T-cell (primary cell): ENCODE data around the gene DNAJC7. TPM values are rescaled to one million over a fixed set of nuclear protein-coding genes. Genes with fewer than 3 reads are reported as not detected.

Source experiments
- ATAC-seq, 4 experiments: fragments of 200-7000 bp in 3 of 4; fragments of 150-1000 bp in 1 of 4; cut with Tn5 transposase; replicated peaks in 1 of 4; 1 replicate in 3 of 4; 2 replicates in 1 of 4; pipeline ENCODE4 v1.10.0; 2021; ENCODE audit warnings: moderate library complexity in 3 of 4, mild to moderate bottlenecking in 2 of 4, moderate number of reproducible peaks in 1 of 4
- CTCF ChIA-PET, 2 donors: fragments of 300-600 bp; sonication (Branson Sonifier 250); formaldehyde crosslinking; loops; one replicate each; lab custom pipeline; 2022; ENCODE audit warnings: antibody characterized with exemption in 2 of 2; lab: Charles Lee
- POLR2A ChIA-PET, 2 donors: fragments of 300-600 bp; sonication (Branson Sonifier 250); formaldehyde crosslinking; loops; one replicate each; lab custom pipeline; 2022; ENCODE audit warnings: antibody characterized with exemption in 2 of 2; lab: Charles Lee
- DNase-seq, 35 experiments: peaks; one replicate each; pipeline versions ENCODE4 v3.0.0 to v3.0.0-alpha.2; 2013 to 2023
- H3K27ac ChIP-seq: one replicate; pipeline ENCODE4 v1.5.1; 2013; ENCODE audit warnings: low read length
- H3K27me3 ChIP-seq, 2 experiments: replicated peaks in 1 of 2; 1 replicate in 1 of 2; 2 replicates in 1 of 2; pipeline versions ENCODE4 v1.6.1 to v1.7.0; 2013; ENCODE audit warnings: low read length in 1 of 2, mixed read lengths in 1 of 2; ENCODE audit not compliant: control insufficient read depth in 2 of 2, insufficient read depth in 2 of 2; ENCODE audit errors: extremely low read depth in 1 of 2
- H3K36me3 ChIP-seq, 2 donors: 1 replicate in 1 of 2; 2 replicates in 1 of 2; pipeline versions ENCODE4 v1.6.1 to v1.7.0; 2013; ENCODE audit warnings: low read length in 1 of 2; ENCODE audit not compliant: control insufficient read depth in 2 of 2, insufficient read depth in 1 of 2; ENCODE audit errors: extremely low read depth in 1 of 2
- H3K4me1 ChIP-seq, 2 experiments: 1 replicate in 1 of 2; 2 replicates in 1 of 2; pipeline versions ENCODE4 v1.6.1 to v1.7.0; 2013; ENCODE audit warnings: low read length in 2 of 2, mixed read lengths in 1 of 2; ENCODE audit not compliant: insufficient read depth in 2 of 2, control insufficient read depth in 1 of 2; ENCODE audit errors: extremely low read depth in 1 of 2
- H3K4me3 ChIP-seq, 2 donors: 1 replicate in 1 of 2; 2 replicates in 1 of 2; pipeline versions ENCODE4 v1.5.1 to v1.7.0; 2013; ENCODE audit warnings: mild to moderate bottlenecking in 2 of 2, low read length in 1 of 2, moderate library complexity in 1 of 2; ENCODE audit not compliant: control insufficient read depth in 1 of 2; ENCODE audit errors: extremely low read depth in 1 of 2
- H3K9me3 ChIP-seq: 2 replicates; pipeline ENCODE4 v1.7.0; 2013
- H3K27ac Mint-ChIP-seq, 2 donors: one replicate each; pipeline ENCODE4 v1.8.0; 2020 to 2021; ENCODE audit warnings: mild to moderate bottlenecking in 2 of 2, mixed read lengths in 2 of 2
- H3K27me3 Mint-ChIP-seq, 2 donors: one replicate each; pipeline ENCODE4 v1.8.0; 2021 to 2022; ENCODE audit warnings: mixed read lengths in 2 of 2
- H3K36me3 Mint-ChIP-seq: one replicate; pipeline ENCODE4 v1.8.0; 2021; ENCODE audit warnings: mixed read lengths
- H3K4me1 Mint-ChIP-seq, 3 donors: one replicate each; pipeline ENCODE4 v1.8.0; 2020 to 2022; ENCODE audit warnings: mixed read lengths in 3 of 3, mild to moderate bottlenecking in 1 of 3
- H3K4me3 Mint-ChIP-seq, 3 donors: one replicate each; pipeline ENCODE4 v1.8.0; 2020 to 2022; ENCODE audit warnings: mild to moderate bottlenecking in 3 of 3, mixed read lengths in 3 of 3, moderate library complexity in 3 of 3
- H3K9me3 Mint-ChIP-seq, 3 donors: one replicate each; pipeline ENCODE4 v1.8.0; 2020 to 2022; ENCODE audit warnings: mixed read lengths in 3 of 3
- WGBS: methylation state at CpG from one replicate; pipeline ENCODE4 v1.1.5; 2013; ENCODE audit warnings: missing lambda C conversion rate; ENCODE audit not compliant: insufficient coverage; 5-methylcytosine and 5-hydroxymethylcytosine counted together
- total RNA-seq, 35 experiments: library from RNA in 6 of 35; stranded (reverse) in 6 of 35; fragments of 120-200 nt in 1 of 35; gene quantifications; one replicate each; pipeline versions ENCODE4 v1.2.1 to v1.2.4 and lab custom pipeline; 2013 to 2026

DNAJC7 gene
- total RNA-seq, 5 donors from 2014 or later (not counting 1 experiment from before 2014, with no cell fraction given): 107 to 129 (median 112) TPM

DNA sequence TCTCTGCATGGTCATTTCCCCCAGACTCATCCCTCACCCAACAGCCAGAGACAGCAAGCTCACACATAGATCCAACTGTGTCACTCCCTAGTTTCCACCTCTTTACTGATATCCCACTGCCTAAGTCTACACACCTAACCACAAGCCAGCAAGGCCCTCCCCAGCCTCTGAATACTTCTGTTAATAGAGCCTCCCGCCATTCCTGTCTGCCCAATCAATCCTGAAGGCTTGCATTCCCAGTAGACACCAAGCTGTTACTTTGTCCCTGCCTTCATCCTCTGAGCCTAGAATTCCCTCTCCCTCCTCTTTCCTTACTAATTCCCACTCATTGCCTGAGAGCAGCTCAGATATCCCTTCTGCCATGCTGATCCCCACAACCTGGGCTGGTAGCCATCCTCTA is 28.5 kb upstream of the DNAJC7 start:
- Mint-ChIP-seq H3K4me3 (no peak overlapping the region), H3K9me3 (no peaks in the 10 kb centered on the region), H3K36me3 (no peaks in the 10 kb centered on the region), H3K4me1 (peaks cover 1 to 6% (median 4%) of the 10 kb centered on the region in 3 donors), H3K27me3 (peaks cover 0 to 10% of the 10 kb centered on the region in 2 donors), H3K27ac (no peak overlapping the region)
- CTCF ChIA-PET: interaction anchor here in 1 of 2 donors (1.0 kb wide), 1 partner anchor 20 kb away, joined by 3 read pairs; no protein-coding TSS in a partner anchor
- no peak for DNase-seq
- POLR2A ChIA-PET: no interaction called here
- Histone ChIP-seq H3K9me3 (no peaks in the 10 kb centered on the region), H3K4me1 (peaks cover 0 to 6% of the 10 kb centered on the region in 2 experiments), H3K27me3 (peaks cover 0 to 9% of the 10 kb centered on the region in 2 experiments), H3K36me3 (no peaks in the 10 kb centered on the region), H3K27ac (no peak overlapping the region), H3K4me3 (no peak overlapping the region)
- whole genome bisulfite sequencing: 90% methylated on average over 1 of the region's 1 CpG
- ATAC-seq: no peak

DNA sequence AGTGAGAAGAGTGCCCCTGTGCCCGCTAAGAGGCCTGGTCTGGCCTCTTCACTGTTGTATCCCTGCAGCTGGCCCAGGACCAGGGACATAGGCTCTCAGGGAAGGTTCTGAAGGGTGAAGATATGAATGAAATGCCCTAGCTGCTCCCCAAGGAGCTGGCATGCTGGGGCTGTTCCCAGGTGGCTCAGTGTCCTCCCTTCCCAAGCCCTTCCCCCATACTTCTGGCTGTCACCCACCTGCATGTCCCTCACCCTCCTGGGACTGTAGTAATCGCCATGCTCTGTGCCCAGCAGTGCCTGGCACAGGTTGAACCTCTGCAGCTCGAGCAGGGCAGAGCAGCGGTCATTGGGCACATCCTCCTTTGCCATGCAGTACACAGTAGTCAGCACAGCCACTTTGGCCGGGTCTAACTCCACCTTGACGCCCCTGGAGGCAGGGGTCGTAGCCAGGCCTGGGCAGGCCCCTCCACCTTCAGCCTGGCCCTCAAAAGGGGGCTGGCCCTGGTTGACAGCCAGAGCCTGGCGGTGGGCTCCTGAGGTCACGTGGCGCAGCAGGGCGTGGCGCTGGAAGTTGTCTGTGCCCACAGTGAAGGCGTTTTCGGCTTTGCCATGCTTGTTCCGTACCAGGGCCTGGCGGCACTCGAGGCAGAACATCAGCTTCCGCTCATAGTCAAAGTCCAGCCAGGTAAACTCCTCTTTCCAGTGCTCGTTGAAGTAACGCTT is 25.5 kb upstream of the DNAJC7 start:
- 87% methylated on average over 18 of the region's 20 CpGs for WGBS
- H3K27me3 Mint-ChIP-seq: peaks cover 0 to 16% of the 10 kb centered on the region in 2 donors
- POLR2A ChIA-PET: no interaction called here

DNA sequence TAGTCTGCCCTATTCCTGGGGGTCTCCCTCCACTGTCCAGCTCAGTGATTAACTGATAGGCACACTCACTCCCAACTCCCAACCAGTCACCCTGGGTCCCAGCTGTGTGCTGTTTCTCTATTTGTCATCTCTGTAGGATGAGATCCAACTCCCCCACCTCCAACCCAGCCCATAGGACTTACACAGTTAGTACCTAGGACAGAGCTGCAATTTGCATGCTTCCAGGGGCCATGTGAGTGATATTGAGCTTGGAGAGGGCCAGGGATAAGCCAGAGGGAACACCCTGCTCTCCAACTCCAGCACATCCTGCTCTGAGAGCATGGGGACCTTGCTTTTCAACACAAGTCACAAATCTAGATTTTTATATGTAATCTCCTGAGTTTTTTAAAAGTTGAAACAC is 24.4 kb upstream of the DNAJC7 start:
- Histone ChIP-seq H3K36me3 (no peaks in the 10 kb centered on the region), H3K9me3 (no peaks in the 10 kb centered on the region), H3K27me3 (peaks cover 0 to 29% of the 10 kb centered on the region in 2 experiments), H3K27ac (no peak overlapping the region), H3K4me1 (peaks cover 0 to 2% of the 10 kb centered on the region in 2 experiments), H3K4me3 (no peak overlapping the region)
- Mint-ChIP-seq H3K36me3 (no peaks in the 10 kb centered on the region), H3K9me3 (no peaks in the 10 kb centered on the region), H3K27me3 (peaks cover 0 to 18% of the 10 kb centered on the region in 2 donors), H3K27ac (no peak overlapping the region), H3K4me1 (no peaks in the 10 kb centered on the region), H3K4me3 (no peak overlapping the region)
- ChIA-PET POLR2A (interaction anchor here in 1 of 2 donors (0.6 kb wide), 1 partner anchor 356 kb away, joined by 3 read pairs; no protein-coding TSS in a partner anchor), CTCF (no interaction called here)
- DNase-seq (no peak), ATAC-seq (no peak)

More for the DNA sequence above, 25.5 kb upstream of the DNAJC7 start:
- H3K27ac ChIP-seq: no peak overlapping the region
- H3K27me3 ChIP-seq: peaks cover 0 to 23% of the 10 kb centered on the region in 2 experiments
- no peak for ATAC-seq
- Mint-ChIP-seq H3K4me3 (no peak overlapping the region), H3K9me3 (no peaks in the 10 kb centered on the region), H3K4me1 (no peaks in the 10 kb centered on the region), H3K36me3 (no peaks in the 10 kb centered on the region), H3K27ac (no peak overlapping the region)
- no peak for DNase-seq
- no peak overlapping the region for H3K4me3 ChIP-seq
- CTCF ChIA-PET: no interaction called here
- H3K9me3 ChIP-seq: no peaks in the 10 kb centered on the region
- peaks cover 0 to 2% of the 10 kb centered on the region in 2 experiments for H3K4me1 ChIP-seq
- H3K36me3 ChIP-seq: no peaks in the 10 kb centered on the region

DNA sequence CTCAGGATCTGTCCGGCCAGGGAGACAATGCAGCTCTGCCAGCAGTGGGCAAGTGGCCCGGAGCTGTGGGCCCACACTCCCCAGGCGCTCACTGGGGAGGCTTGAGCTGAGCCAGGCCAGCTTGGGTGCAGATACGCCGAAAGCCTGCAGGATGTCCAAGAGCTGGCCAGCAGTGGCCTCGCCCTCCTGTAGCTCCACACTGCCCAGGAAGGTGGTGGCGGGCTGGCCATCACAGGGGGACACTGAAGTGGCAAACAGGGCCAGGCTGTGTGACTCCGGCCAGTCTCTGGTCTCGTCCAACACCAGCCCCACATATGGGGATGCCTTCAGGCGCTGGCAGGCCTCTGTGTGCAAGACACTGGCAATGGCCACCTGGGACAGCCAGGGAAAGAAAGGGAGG is 23.6 kb upstream of the DNAJC7 start:
- no peak for ATAC-seq
- WGBS: 93% methylated on average over 9 of the region's 10 CpGs

DNA sequence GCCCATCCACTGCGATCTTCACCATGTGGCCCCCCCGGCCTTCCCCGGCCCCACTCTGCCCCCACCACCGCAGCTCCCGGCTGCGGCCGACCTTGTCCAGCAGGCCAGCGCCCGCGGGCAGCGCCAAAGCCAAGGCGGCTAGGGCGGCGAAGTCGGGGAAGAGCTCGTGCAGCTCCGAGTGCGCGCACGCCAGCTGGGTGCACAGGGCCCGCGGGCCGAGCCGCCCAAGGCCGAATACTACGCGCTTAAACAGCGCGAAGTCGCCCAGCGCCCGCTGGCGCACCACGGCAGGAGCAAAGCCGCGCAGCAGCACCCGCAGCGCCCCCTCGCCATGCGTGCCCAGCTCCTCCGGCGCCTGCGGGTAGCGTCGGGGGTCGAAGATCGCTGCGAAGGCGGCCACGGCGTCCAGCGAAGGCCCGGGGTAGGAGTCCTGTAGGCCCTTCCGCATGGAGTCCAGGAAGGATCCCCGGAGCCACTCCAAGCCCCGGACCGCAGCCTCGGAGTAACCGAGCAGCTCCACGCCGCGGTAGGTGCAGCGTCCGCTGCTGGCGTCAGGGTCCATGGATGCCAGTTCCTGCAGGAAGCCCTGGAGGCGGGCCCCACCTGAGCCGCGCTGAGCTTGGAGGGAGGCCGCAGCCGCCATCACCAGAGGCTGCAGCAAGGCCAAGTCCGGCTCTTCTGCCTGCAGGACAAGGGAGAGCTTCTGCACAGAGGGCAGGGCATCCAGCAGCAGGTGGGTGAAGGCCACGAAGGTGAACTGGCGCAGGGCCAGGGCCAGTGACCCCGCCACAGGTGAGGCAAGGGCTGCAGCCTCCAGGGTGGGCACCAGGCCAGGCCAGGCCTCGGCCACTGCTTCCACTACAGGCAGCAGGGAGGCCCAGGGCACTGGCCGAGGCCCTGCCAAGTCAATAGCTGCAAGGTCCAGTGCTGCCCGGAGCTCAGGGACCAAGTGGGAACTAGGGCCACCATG is 22.8 kb upstream of the DNAJC7 start:
- Histone ChIP-seq H3K36me3 (no peaks in the 10 kb centered on the region), H3K4me3 (peak overlapping the region in 1 of 2 donors; percentile 38), H3K9me3 (no peaks in the 10 kb centered on the region), H3K4me1 (peaks cover 0 to 2% of the 10 kb centered on the region in 2 experiments), H3K27me3 (peaks cover 0 to 29% of the 10 kb centered on the region in 2 experiments), H3K27ac (no peak overlapping the region)
- POLR2A ChIA-PET: no interaction called here
- H3K4me3 Mint-ChIP-seq: no peak overlapping the region
- H3K4me1 Mint-ChIP-seq: no peaks in the 10 kb centered on the region
- ATAC-seq (peak in 1 of 4 experiments; percentile 19), DNase-seq (no peak)
- peaks cover 0 to 18% of the 10 kb centered on the region in 2 donors for H3K27me3 Mint-ChIP-seq
- CTCF ChIA-PET: interaction anchor here in 1 of 2 donors (0.6 kb wide), 1 partner anchor 57 kb away, joined by 4 read pairs; no protein-coding TSS in a partner anchor
- no peaks in the 10 kb centered on the region for H3K36me3 Mint-ChIP-seq
- WGBS: 50% methylated on average over 73 of the region's 77 CpGs
- no peaks in the 10 kb centered on the region for H3K9me3 Mint-ChIP-seq
- no peak overlapping the region for H3K27ac Mint-ChIP-seq

More for the DNA sequence above, 23.6 kb upstream of the DNAJC7 start:
- H3K27ac ChIP-seq: no peak overlapping the region
- peaks cover 0 to 29% of the 10 kb centered on the region in 2 experiments for H3K27me3 ChIP-seq
- Mint-ChIP-seq H3K4me1 (no peaks in the 10 kb centered on the region), H3K36me3 (no peaks in the 10 kb centered on the region), H3K27me3 (peaks cover 0 to 18% of the 10 kb centered on the region in 2 donors), H3K4me3 (no peak overlapping the region), H3K9me3 (no peaks in the 10 kb centered on the region), H3K27ac (no peak overlapping the region)
- H3K36me3 ChIP-seq: no peaks in the 10 kb centered on the region
- H3K9me3 ChIP-seq: no peaks in the 10 kb centered on the region
- POLR2A ChIA-PET: no interaction called here
- H3K4me3 ChIP-seq: no peak overlapping the region
- CTCF ChIA-PET: no interaction called here
- peaks cover 0 to 2% of the 10 kb centered on the region in 2 experiments for H3K4me1 ChIP-seq
- no peak for DNase-seq
